KMS-11 (cell line): ENCODE results near the gene GTF2I.
"Not testable (repeated sequence)": the region's sequence is repeated elsewhere in the genome, so short reads cannot be mapped to it uniquely, and the experiment has no call there.

Experiments used
- H2AFZ ChIP-seq: fragments of 200-600 bp; sonication (generic); 2 replicates; pipeline ENCODE4 v1.6.1; 2016; ENCODE audit warnings: antibody characterized with exemption, mixed run types, low read depth
- H3K27ac ChIP-seq: fragments of 200-600 bp; sonication (generic); 2 replicates; pipeline ENCODE4 v1.6.1; 2016; ENCODE audit warnings: mild to moderate bottlenecking, mixed run types
- H3K27me3 ChIP-seq: fragments of 200-600 bp; sonication (generic); 2 replicates; pipeline ENCODE4 v1.6.1; 2017; ENCODE audit warnings: mild to moderate bottlenecking, low read depth, mixed run types, moderate library complexity; ENCODE audit not compliant: insufficient read depth
- H3K36me3 ChIP-seq: fragments of 200-600 bp; sonication (generic); 2 replicates; pipeline ENCODE4 v1.6.1; 2017; ENCODE audit warnings: mild to moderate bottlenecking, mixed run types; ENCODE audit not compliant: insufficient read depth
- H3K4me1 ChIP-seq: fragments of 200-600 bp; sonication (generic); 2 replicates; pipeline ENCODE4 v1.6.1; 2016; ENCODE audit warnings: mild to moderate bottlenecking, low read depth, mixed run types; ENCODE audit not compliant: poor library complexity, severe bottlenecking
- H3K4me2 ChIP-seq: fragments of 200-600 bp; sonication (generic); 2 replicates; pipeline ENCODE4 v1.7.0; 2016; ENCODE audit warnings: mild to moderate bottlenecking, mixed run types
- H3K4me3 ChIP-seq: fragments of 200-600 bp; sonication (generic); IDR thresholded peaks from 2 replicates; pipeline ENCODE4 v1.6.1; 2017; ENCODE audit warnings: low read depth, low read length, mixed read lengths; ENCODE audit not compliant: insufficient read depth
- H3K79me2 ChIP-seq: fragments of 200-600 bp; sonication (generic); 2 replicates; pipeline ENCODE4 v1.6.1; 2016; ENCODE audit warnings: low read depth, mixed run types; ENCODE audit not compliant: insufficient read depth
- H3K9ac ChIP-seq: fragments of 200-600 bp; sonication (generic); 2 replicates; pipeline ENCODE4 v1.6.1; 2016; ENCODE audit warnings: mild to moderate bottlenecking, mixed run types
- H4K20me1 ChIP-seq: fragments of 200-600 bp; sonication (generic); 2 replicates; pipeline ENCODE4 v1.6.1; 2016; ENCODE audit warnings: mild to moderate bottlenecking, mixed run types; ENCODE audit not compliant: insufficient read depth
- TF ChIP-seq, protein P1 (sequence below): fragments of 200-600 bp; sonication (generic); conservative IDR thresholded peaks from 2 replicates; pipeline ENCODE4 v1.6.1; 2017; ENCODE audit warnings: low read depth, mild to moderate bottlenecking, antibody characterized with exemption, low read length, moderate library complexity, mixed read lengths

Gene GTF2I

DNA sequence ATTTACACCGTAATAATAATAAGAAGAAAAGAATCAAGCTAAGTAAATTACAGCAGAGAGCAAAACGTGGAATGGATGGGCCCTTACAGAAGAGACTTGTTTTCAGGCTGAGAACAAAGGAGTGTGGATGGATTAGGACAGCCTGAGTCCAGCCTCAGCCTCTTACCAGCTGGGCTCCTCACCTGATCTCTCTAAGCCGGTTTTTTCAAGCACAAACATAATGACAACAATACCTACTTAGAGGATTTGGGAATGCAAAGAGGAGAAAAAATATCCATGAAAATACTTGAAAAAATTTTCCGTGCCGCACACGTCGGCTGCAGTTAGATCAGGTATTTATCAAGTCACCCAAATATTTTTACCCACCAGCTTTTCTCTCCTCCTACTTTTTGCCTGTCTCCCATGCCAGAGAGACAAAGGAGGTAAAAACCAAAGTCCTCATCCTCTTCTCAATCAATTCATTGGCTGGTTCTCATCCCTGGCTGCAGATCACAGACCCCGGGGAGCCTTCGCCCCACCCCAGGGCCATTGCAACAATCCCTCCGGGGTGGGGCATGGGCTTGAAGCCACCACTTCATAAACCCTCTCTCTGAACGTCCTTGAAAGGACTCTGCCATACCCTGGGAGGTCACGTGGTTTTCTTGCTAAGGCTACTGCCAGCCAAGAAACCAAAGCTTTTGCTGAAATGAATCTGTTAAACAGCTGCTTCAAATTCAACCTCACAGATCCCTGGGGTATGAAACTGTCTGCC, 29.7 kb upstream of the GTF2I start:
- TF ChIP-seq, protein P1, sequence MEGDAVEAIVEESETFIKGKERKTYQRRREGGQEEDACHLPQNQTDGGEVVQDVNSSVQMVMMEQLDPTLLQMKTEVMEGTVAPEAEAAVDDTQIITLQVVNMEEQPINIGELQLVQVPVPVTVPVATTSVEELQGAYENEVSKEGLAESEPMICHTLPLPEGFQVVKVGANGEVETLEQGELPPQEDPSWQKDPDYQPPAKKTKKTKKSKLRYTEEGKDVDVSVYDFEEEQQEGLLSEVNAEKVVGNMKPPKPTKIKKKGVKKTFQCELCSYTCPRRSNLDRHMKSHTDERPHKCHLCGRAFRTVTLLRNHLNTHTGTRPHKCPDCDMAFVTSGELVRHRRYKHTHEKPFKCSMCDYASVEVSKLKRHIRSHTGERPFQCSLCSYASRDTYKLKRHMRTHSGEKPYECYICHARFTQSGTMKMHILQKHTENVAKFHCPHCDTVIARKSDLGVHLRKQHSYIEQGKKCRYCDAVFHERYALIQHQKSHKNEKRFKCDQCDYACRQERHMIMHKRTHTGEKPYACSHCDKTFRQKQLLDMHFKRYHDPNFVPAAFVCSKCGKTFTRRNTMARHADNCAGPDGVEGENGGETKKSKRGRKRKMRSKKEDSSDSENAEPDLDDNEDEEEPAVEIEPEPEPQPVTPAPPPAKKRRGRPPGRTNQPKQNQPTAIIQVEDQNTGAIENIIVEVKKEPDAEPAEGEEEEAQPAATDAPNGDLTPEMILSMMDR: no peak
- H4K20me1 ChIP-seq: no peaks in the 10 kb centered on the region
- peaks cover 19% of the 10 kb centered on the region for H3K4me1 ChIP-seq
- no peaks in the 10 kb centered on the region for H3K79me2 ChIP-seq
- H3K36me3 ChIP-seq: no peaks in the 10 kb centered on the region
- H3K27me3 ChIP-seq: no peaks in the 10 kb centered on the region
- H3K9ac ChIP-seq: 0 out of 2 replicates have a peak overlapping the region, but pooled peaks have one; percentile 1
- H3K27ac ChIP-seq: peak overlapping the region; percentile 19; the same call in 1 of the 2 replicates
- H2AFZ ChIP-seq: peak overlapping the region; percentile 69
- H3K4me3 ChIP-seq: no peak overlapping the region
- H3K4me2 ChIP-seq: peak overlapping the region; percentile 23; the same call in 1 of the 2 replicates

DNA sequence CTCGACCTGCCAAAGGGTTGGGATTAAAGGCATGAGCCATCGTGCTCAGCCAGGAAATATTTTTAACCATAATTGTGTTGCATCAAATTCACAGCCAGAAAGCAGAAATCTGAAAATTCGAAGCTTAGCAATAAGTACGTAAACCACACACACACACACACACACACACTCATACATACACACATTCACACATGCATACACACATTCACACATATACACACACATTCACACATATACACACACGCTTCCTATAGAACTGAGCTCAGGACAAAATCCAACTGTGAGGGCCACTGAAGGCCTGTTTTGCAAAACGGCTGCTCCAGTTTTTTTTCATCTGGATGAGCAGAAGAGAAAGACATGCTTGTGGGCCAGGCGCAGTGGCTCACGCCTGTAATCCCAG, 25.0 kb upstream of the GTF2I start:
- no peak overlapping the region for H3K27ac ChIP-seq
- H3K36me3 ChIP-seq: no peaks in the 10 kb centered on the region
- no peaks in the 10 kb centered on the region for H3K27me3 ChIP-seq
- no peak overlapping the region for H3K4me2 ChIP-seq
- no peaks in the 10 kb centered on the region for H4K20me1 ChIP-seq
- no peak overlapping the region for H2AFZ ChIP-seq
- H3K79me2 ChIP-seq: no peaks in the 10 kb centered on the region
- no peak overlapping the region for H3K4me3 ChIP-seq
- H3K9ac ChIP-seq: no peak overlapping the region
- TF ChIP-seq, protein P1: no peak
- H3K4me1 ChIP-seq: peaks cover 19% of the 10 kb centered on the region

- Histone ChIP-seq H3K36me3 (no peaks in the 10 kb centered on the region), H4K20me1 (no peaks in the 10 kb centered on the region), H3K9ac (no peak overlapping the region), H3K4me2 (no peak overlapping the region), H3K27ac (no peak overlapping the region), H3K4me1 (peaks cover 13% of the 10 kb centered on the region), H3K79me2 (no peaks in the 10 kb centered on the region), H2AFZ (no peak overlapping the region), H3K27me3 (no peaks in the 10 kb centered on the region), H3K4me3 (no peak overlapping the region)
- TF ChIP-seq, protein P1: no peak
Observed at GRCh38 chr7:74633451-74633921, 24.0 kb upstream of the GTF2I start.

DNA sequence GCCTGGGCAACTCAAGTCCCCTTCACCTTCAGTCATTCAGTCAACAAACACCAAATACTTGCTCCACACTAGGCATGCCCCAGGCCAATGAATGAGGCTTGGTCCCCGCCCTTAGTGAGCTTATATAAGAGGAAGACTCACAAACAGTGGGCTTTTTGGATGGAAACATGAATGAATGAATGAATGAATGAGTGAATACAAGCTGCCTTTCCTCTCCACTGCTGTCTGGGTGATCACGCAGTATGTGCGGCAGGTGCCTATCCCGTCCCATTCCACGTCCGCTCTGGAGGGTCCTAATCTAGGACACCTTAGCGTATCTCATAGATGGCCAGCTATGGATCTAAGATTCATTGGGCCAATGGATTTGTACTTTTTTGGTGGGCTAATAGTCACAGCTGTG, 19.8 kb upstream of the GTF2I start:
- Histone ChIP-seq H3K36me3 (no peaks in the 10 kb centered on the region), H3K27me3 (no peaks in the 10 kb centered on the region), H3K4me2 (no peak overlapping the region), H4K20me1 (no peaks in the 10 kb centered on the region), H3K27ac (no peak overlapping the region), H3K79me2 (no peaks in the 10 kb centered on the region), H3K4me1 (peaks cover 45% of the 10 kb centered on the region), H3K4me3 (no peak overlapping the region), H2AFZ (no peak overlapping the region), H3K9ac (no peak overlapping the region)
- TF ChIP-seq, protein P1: no peak

DNA sequence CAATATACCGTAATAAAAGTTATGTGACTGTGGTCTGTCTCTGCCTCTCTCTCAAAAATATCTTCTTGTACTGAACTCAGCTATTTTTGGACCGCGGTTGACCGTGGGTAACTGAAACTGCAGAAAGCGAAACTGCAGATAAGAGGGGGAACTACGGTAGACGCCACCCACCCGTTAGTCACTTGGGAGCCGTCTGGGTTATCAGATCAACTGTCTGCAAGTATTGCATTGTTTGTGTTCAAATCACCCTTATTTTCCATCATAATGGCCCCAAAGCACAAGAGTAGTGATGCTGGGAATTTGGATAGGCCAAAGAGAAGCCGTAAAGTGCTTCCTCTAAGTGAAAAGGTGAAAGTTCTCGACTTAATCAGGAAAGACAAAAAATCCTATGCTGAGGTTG, 7.5 kb upstream of the GTF2I start:
- Histone ChIP-seq H3K79me2 (peaks cover 23% of the 10 kb centered on the region), H3K4me2 (peak overlapping the region; percentile 87; the same call in 1 of the 2 replicates), H3K4me1 (peaks cover 80% of the 10 kb centered on the region), H3K27ac (peak overlapping the region; percentile 75), H3K9ac (peak overlapping the region; percentile 47; the same call in 1 of the 2 replicates)
- H2AFZ ChIP-seq, H3K4me3 ChIP-seq, H4K20me1 ChIP-seq, H3K27me3 ChIP-seq, H3K36me3 ChIP-seq: not testable (repeated sequence)

- Histone ChIP-seq H3K27ac (peak overlapping the region; percentile 75), H2AFZ (peak overlapping the region; percentile 3; the same call in 1 of the 2 replicates), H3K79me2 (peaks cover 23% of the 10 kb centered on the region), H3K4me1 (peaks cover 80% of the 10 kb centered on the region), H3K9ac (peak overlapping the region; percentile 47), H3K4me2 (peak overlapping the region; percentile 87)
- H3K4me3 ChIP-seq, H4K20me1 ChIP-seq, H3K27me3 ChIP-seq, H3K36me3 ChIP-seq: not testable (repeated sequence)
Observed at GRCh38 chr7:74650493-74651132, 6.9 kb upstream of the GTF2I start.

GRCh38 chr7:74651133-74651504, 6.4 kb upstream of the GTF2I start:
- not testable (repeated sequence) for H3K4me3 ChIP-seq, H3K27me3 ChIP-seq, H3K36me3 ChIP-seq, H4K20me1 ChIP-seq
- peak overlapping the region; percentile 47 for H3K9ac ChIP-seq
- peak overlapping the region; percentile 75 for H3K27ac ChIP-seq
- peaks cover 83% of the 10 kb centered on the region for H3K4me1 ChIP-seq
- H3K4me2 ChIP-seq: peak overlapping the region; percentile 87
- peak overlapping the region; percentile 3; the same call in 1 of the 2 replicates for H2AFZ ChIP-seq
- H3K79me2 ChIP-seq: peaks cover 23% of the 10 kb centered on the region
